ENCODE measurements around the gene SLC18A2. TPM values are rescaled to one million over a fixed set of nuclear protein-coding genes. Genes with fewer than 3 reads are reported as not detected.
A peak's percentile ranks its signal among the peaks of the same experiment; 100 is the strongest.
"Not testable (repeated sequence)": the region's sequence is repeated elsewhere in the genome, so short reads cannot be mapped to it uniquely, and the experiment has no call there.

The SLC18A2 gene
- total RNA-seq, 2 donors from 2014 or later, result 1.3 to 1.9 TPM

DNA sequence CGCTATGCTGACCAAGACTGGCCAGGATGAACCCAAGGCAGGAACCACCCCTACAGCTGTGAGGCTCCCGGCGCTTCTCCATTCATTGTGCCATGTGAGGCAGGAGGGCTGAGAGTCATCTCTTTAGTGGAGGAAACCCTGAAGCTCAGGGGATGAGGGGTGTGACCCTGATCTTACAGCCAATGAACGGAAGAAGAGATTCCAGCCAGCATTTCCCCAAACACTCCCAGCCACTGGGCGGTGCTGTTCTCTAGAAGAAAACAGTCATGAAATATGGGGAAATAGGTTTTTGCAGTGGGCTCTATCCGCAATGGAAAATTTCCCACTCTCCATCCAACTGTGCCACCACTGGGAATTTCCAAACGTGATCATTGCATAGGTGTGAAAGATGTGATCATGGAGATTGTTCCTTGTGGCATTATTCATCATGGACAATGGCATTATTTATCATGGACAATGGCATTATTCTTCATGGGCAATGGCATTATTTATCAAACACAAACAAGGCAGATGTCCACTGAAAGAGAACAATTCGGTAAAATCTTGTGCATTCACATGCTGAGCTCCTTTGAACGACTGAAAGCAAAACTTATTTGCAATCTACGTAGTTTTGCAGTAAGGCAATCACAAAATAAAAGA lies 14.0 kb upstream of the SLC18A2 start:
- H3K9me3 ChIP-seq, result no peaks in the 10 kb centered on the region
- H3K4me1 ChIP-seq (replicated peaks), result peaks cover 2% of the 10 kb centered on the region
- WGBS, result 34% methylated on average over 10 of the region's 10 CpGs
- TF ChIP-seq POLR2A (IDR thresholded peaks at IDR 0.05), result no peak
- TF ChIP-seq, protein P1, sequence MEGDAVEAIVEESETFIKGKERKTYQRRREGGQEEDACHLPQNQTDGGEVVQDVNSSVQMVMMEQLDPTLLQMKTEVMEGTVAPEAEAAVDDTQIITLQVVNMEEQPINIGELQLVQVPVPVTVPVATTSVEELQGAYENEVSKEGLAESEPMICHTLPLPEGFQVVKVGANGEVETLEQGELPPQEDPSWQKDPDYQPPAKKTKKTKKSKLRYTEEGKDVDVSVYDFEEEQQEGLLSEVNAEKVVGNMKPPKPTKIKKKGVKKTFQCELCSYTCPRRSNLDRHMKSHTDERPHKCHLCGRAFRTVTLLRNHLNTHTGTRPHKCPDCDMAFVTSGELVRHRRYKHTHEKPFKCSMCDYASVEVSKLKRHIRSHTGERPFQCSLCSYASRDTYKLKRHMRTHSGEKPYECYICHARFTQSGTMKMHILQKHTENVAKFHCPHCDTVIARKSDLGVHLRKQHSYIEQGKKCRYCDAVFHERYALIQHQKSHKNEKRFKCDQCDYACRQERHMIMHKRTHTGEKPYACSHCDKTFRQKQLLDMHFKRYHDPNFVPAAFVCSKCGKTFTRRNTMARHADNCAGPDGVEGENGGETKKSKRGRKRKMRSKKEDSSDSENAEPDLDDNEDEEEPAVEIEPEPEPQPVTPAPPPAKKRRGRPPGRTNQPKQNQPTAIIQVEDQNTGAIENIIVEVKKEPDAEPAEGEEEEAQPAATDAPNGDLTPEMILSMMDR (IDR thresholded peaks at IDR 0.05), result peak in 2 of 4 experiments; percentile 7 to 18
- H3K4me3 ChIP-seq, result no peak overlapping the region
- intact Hi-C loops (cut with DNase I), result no loop called here
- H3K36me3 ChIP-seq, result no peaks in the 10 kb centered on the region
- no peak overlapping the region for H3K27ac ChIP-seq
- DNase-seq (ENCODE audit: low spot score), result no peak
- H3K27me3 ChIP-seq (replicated peaks; ENCODE audit: insufficient read depth), result no peaks in the 10 kb centered on the region

DNA sequence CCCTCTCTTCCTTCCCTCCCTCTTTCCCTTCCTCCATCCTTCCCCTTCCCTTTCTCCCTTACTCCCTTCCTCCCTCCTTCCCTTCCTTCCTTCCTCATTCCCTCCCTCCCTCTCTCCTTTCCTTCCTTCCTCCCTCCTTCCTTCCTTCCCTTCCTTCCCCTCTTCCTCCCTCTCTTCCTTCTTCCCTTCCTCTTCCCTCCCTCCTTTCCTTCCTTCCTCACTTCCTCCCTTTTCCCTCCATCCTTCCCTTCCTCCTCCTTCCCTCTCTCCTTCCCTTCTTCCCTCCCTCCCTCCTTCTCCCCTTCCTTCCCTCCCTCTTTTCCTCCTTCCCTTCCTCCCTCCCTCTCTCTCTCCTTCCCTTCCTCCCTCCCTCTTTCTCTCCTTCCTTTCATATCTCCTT lies 12.7 kb upstream of the SLC18A2 start:
- H3K27me3 ChIP-seq (replicated peaks; ENCODE audit: insufficient read depth), result no peaks in the 10 kb centered on the region
- H3K4me3 ChIP-seq, result no peak overlapping the region
- no peak for DNase-seq (ENCODE audit: low spot score)
- intact Hi-C loops (cut with DNase I), result no loop called here
- no peaks in the 10 kb centered on the region for H3K9me3 ChIP-seq
- H3K27ac ChIP-seq, result no peak overlapping the region
- no peak for TF ChIP-seq POLR2AphosphoS5 (IDR thresholded peaks at IDR 0.05)
- TF ChIP-seq POLR2A (IDR thresholded peaks at IDR 0.05), result no peak
- TF ChIP-seq, protein P1 (IDR thresholded peaks at IDR 0.05), result no peak
- H3K36me3 ChIP-seq, result no peaks in the 10 kb centered on the region
- H3K4me1 ChIP-seq (replicated peaks), result peaks cover 2% of the 10 kb centered on the region

DNA sequence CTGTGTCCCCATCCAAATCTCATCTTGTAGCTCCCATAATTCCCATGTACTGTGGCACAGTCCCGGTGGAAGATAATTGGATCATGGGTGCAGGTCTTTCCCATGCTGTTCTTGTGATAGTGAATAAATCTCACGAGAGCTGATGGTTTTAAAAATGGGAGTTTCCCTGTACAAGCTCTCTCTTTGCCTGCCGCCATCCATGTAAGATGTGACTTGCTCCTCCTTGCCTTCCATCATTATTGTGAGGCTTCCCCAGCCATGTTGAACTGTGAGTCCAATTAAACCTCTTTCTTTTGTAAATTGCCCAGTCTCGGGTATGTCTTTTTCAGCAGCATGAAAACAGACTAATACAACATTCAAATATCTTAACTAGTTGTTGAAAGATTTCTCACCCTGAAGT lies 10.8 kb upstream of the SLC18A2 start:
- intact Hi-C loops (cut with DNase I); H3K27me3 ChIP-seq (replicated peaks; ENCODE audit: insufficient read depth); H3K27ac ChIP-seq; H3K4me1 ChIP-seq (replicated peaks); H3K9me3 ChIP-seq; H3K36me3 ChIP-seq; H3K4me3 ChIP-seq; DNase-seq (ENCODE audit: low spot score): not testable (repeated sequence)
- 92% methylated on average over 4 of the region's 4 CpGs for WGBS

DNA sequence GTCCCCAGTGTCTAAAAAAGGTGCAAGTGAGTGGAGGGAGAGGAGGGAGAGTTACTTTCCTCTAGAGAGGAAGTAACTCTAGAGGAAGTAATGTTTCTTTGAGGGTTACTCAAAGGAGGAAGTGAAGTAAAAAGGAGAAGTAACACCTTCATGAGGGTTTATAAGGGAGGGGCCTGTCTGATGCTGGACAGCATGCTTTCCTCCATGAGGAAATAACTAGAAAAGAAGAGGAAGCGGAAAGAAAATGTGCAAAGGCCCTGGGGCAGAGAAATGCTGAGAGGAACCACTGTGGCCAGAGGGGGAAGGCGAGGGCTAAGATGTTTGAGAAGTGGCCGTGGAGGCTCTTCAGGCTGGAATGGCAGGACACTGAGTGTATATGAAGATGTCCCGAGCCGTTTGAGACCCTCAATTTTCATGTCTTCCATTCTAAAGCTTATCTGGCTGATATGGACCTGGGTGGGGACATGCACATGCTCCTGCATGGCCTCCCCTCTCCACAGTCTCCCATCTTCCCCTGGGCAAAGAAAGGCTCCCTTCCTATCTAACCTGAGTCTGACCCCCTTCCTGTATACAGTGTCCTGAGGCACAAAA lies 3.4 kb upstream of the SLC18A2 start:
- intact Hi-C loops (cut with DNase I), result no loop called here
- H3K4me3 ChIP-seq, result no peak overlapping the region
- no peaks in the 10 kb centered on the region for H3K36me3 ChIP-seq
- WGBS, result 82% methylated on average over 5 of the region's 5 CpGs
- no peaks in the 10 kb centered on the region for H3K9me3 ChIP-seq
- TF ChIP-seq POLR2AphosphoS5 (IDR thresholded peaks at IDR 0.05) (no peak), POLR2A (IDR thresholded peaks at IDR 0.05) (no peak)
- TF ChIP-seq, protein P1 (IDR thresholded peaks at IDR 0.05), result no peak
- H3K27me3 ChIP-seq (replicated peaks; ENCODE audit: insufficient read depth), result no peaks in the 10 kb centered on the region
- no peak overlapping the region for H3K27ac ChIP-seq
- no peak for DNase-seq (ENCODE audit: low spot score)
- H3K4me1 ChIP-seq (replicated peaks), result no peaks in the 10 kb centered on the region

DNA sequence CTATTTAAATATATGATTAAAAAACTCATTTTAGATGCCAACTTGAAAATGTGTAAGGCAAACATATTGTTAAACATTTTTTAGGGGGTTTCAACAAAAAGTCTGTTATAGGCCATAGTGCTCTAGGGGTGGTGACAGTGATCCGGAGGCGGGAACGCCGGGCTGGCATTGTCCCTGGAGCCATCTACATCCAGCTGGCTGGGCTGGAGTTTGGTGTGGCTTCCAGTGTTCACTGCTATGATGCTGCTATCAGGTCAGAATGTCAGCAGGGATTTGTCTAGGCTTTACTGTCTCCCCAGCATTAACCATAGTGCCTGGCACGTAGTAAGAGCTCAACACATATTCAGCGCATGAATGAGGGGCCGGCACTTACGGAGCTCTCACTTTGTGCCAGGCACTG lies 1.9 kb upstream of the SLC18A2 start:
- no peaks in the 10 kb centered on the region for H3K9me3 ChIP-seq
- intact Hi-C loops (cut with DNase I), result no loop called here
- no peak for DNase-seq (ENCODE audit: low spot score)
- no peak overlapping the region for H3K4me3 ChIP-seq
- no peaks in the 10 kb centered on the region for H3K4me1 ChIP-seq (replicated peaks)
- 87% methylated on average over 8 of the region's 8 CpGs for WGBS
- no peaks in the 10 kb centered on the region for H3K36me3 ChIP-seq
- no peaks in the 10 kb centered on the region for H3K27me3 ChIP-seq (replicated peaks; ENCODE audit: insufficient read depth)
- TF ChIP-seq POLR2AphosphoS5 (IDR thresholded peaks at IDR 0.05) (no peak), POLR2A (IDR thresholded peaks at IDR 0.05) (no peak)
- TF ChIP-seq, protein P1 (IDR thresholded peaks at IDR 0.05), result no peak
- H3K27ac ChIP-seq, result no peak overlapping the region

Data from prostate gland (tissue), 2 donors.